HCT116 (cell line): ENCODE results near the gene CHCT1. TPM values are rescaled to one million over a fixed set of nuclear protein-coding genes. Genes with fewer than 3 reads are reported as not detected.

Experiments used
- ATAC-seq: fragments of 200-7000 bp; cut with Tn5 transposase; 2 replicates; pipeline ENCODE4 v1.9.1; 2020; ENCODE audit warnings: mild to moderate bottlenecking, moderate library complexity
- BruUV-seq: library from RNA; stranded (reverse); fragments of 400-500 nt; replicated peaks from 2 replicates; lab custom pipeline; 2021; lab: Mats Ljungman, UMichigan
- CTCF ChIA-PET: fragments of 300-600 bp; sonication (Branson Sonifier 250); formaldehyde crosslinking; loops from one replicate; lab custom pipeline; 2021; ENCODE audit warnings: antibody characterized with exemption; lab: Charles Lee
- POLR2A ChIA-PET: fragments of 300-600, 350-600 bp; sonication (Branson Sonifier 250); formaldehyde crosslinking; loops from one replicate; lab custom pipeline; 2021; ENCODE audit warnings: antibody characterized with exemption; lab: Charles Lee
- RAD21 ChIA-PET, 2 experiments: fragments of 300-600 bp; sonication (Branson Sonifier 250); formaldehyde crosslinking; loops; one replicate each; lab custom pipeline; 2023; ENCODE audit warnings: low total read pairs in 2 of 2; ENCODE audit not compliant: uncharacterized antibody in 2 of 2, unreplicated experiment in 2 of 2, low non-redundant PET in 1 of 2; lab: Charles Lee
- DNase-seq: peaks from one replicate; pipeline ENCODE4 v3.0.0-alpha.2; 2010; ENCODE audit warnings: low read depth, low spot score
- H2AFZ ChIP-seq: fragments of 200-600 bp; shearing (Covaris generic), sonication (generic); 2 replicates; pipeline ENCODE4 v1.6.1; 2017; ENCODE audit warnings: low read depth, mixed run types, mixed read lengths, antibody characterized with exemption, low read length; ENCODE audit not compliant: poor library complexity, severe bottlenecking
- H3K27ac ChIP-seq: 2 replicates; pipeline ENCODE4 v1.5.1; 2012; ENCODE audit warnings: low read depth, low read length
- H3K27me3 ChIP-seq: fragments of 200-600 bp; sonication (generic); 2 replicates; pipeline ENCODE4 v1.6.1; 2016; ENCODE audit warnings: mixed run types, low read length, mixed read lengths; ENCODE audit not compliant: insufficient read depth
- H3K36me3 ChIP-seq, 2 experiments: fragments of 200-500 bp in 1 of 2; fragments of 200-600 bp in 1 of 2; sonication (Bioruptor generic) in 1 of 2; sonication (generic) in 1 of 2; 2 replicates each; pipeline versions ENCODE4 v1.5.1 to v1.6.1; 2014 to 2016; ENCODE audit warnings: low read length in 2 of 2, inconsistent platforms in 1 of 2, mixed read lengths in 1 of 2, mixed run types in 1 of 2; ENCODE audit not compliant: insufficient read depth in 2 of 2, control insufficient read depth in 1 of 2
- H3K4me1 ChIP-seq, 2 experiments: fragments of 200-600 bp in 1 of 2; sonication (generic) in 1 of 2; 2 replicates each; pipeline versions ENCODE4 v1.5.1 to v1.6.1; 2012 to 2017; ENCODE audit warnings: low read length in 2 of 2, inconsistent platforms in 1 of 2, mild to moderate bottlenecking in 1 of 2, mixed read lengths in 1 of 2, mixed run types in 1 of 2, moderate library complexity in 1 of 2; ENCODE audit not compliant: insufficient read depth in 2 of 2, control insufficient read depth in 1 of 2
- H3K4me2 ChIP-seq: fragments of 200-600 bp; sonication (generic); 2 replicates; pipeline ENCODE4 v1.6.1; 2017; ENCODE audit warnings: mixed run types, low read length, mixed read lengths
- H3K4me3 ChIP-seq, 2 experiments: fragments of 200-600 bp in 1 of 2; sonication (generic) in 1 of 2; replicated peaks in 1 of 2; 2 replicates each; pipeline ENCODE4 v1.5.1; 2011 to 2016; ENCODE audit warnings: low read length in 2 of 2, control low read depth in 1 of 2, low read depth in 1 of 2, mild to moderate bottlenecking in 1 of 2, mixed read lengths in 1 of 2, mixed run types in 1 of 2
- H3K79me2 ChIP-seq: fragments of 200-600 bp; sonication (generic); 2 replicates; pipeline ENCODE4 v1.6.1; 2017; ENCODE audit warnings: mild to moderate bottlenecking, mixed run types, low read length, moderate library complexity, mixed read lengths; ENCODE audit not compliant: insufficient read depth
- H3K9ac ChIP-seq: fragments of 200-600 bp; sonication (generic); 2 replicates; pipeline ENCODE4 v1.6.1; 2016; ENCODE audit warnings: low read length, mixed read lengths
- H3K9me2 ChIP-seq: fragments of 200-600 bp; sonication (generic), shearing (Covaris generic); 2 replicates; pipeline ENCODE4 v1.6.1; 2017; ENCODE audit warnings: mixed run types, mild to moderate bottlenecking, moderate library complexity; ENCODE audit not compliant: insufficient read depth
- H3K9me3 ChIP-seq, 2 experiments: fragments of 200-500 bp in 1 of 2; fragments of 200-600 bp in 1 of 2; sonication (Bioruptor generic) in 1 of 2; sonication (generic) in 1 of 2; 2 replicates each; pipeline ENCODE4 v1.6.1; 2014 to 2017; ENCODE audit warnings: low read length in 2 of 2, mixed read lengths in 2 of 2, inconsistent platforms in 1 of 2, low read depth in 1 of 2, mild to moderate bottlenecking in 1 of 2, mixed run types in 1 of 2, moderate library complexity in 1 of 2; ENCODE audit not compliant: control insufficient read depth in 1 of 2, insufficient read depth in 1 of 2
- H4K20me1 ChIP-seq: fragments of 200-600 bp; sonication (generic), shearing (Covaris generic); 2 replicates; pipeline ENCODE4 v1.6.1; 2017; ENCODE audit warnings: mixed run types, mild to moderate bottlenecking, moderate library complexity; ENCODE audit not compliant: insufficient read depth
- CBX3 ChIP-seq: IDR thresholded peaks from 2 replicates; pipeline ENCODE4 v1.6.1; 2012; ENCODE audit warnings: low read depth
- CEBPB ChIP-seq: IDR thresholded peaks from 2 replicates; pipeline ENCODE4 v1.6.1; 2012; ENCODE audit warnings: low read depth
- CTCF ChIP-seq, 3 experiments: fragments of 200-600 bp in 1 of 3; sonication (generic) in 1 of 3; IDR thresholded peaks in 2 of 3; conservative IDR thresholded peaks in 1 of 3; 2 replicates each; pipeline ENCODE4 v1.5.1; 2012 to 2017; ENCODE audit warnings: low read depth in 2 of 3, low read length in 2 of 3, antibody characterized with exemption in 1 of 3, borderline replicate concordance in 1 of 3, control low read depth in 1 of 3, mild to moderate bottlenecking in 1 of 3, mixed read lengths in 1 of 3, mixed run types in 1 of 3, moderate library complexity in 1 of 3; ENCODE audit not compliant: insufficient read depth in 1 of 3
- EGR1 ChIP-seq: IDR thresholded peaks from 2 replicates; pipeline ENCODE4 v1.6.1; 2012; ENCODE audit warnings: low read depth
- ELF1 ChIP-seq: IDR thresholded peaks from 2 replicates; pipeline ENCODE4 v1.6.1; 2012; ENCODE audit warnings: low read depth, borderline replicate concordance
- EZH2 ChIP-seq: fragments of 200-600 bp; sonication (generic); IDR thresholded peaks from 2 replicates; pipeline ENCODE4 v1.6.1; 2017; ENCODE audit warnings: antibody characterized with exemption, mixed run types
- FOSL1 ChIP-seq: IDR thresholded peaks from 2 replicates; pipeline ENCODE4 v1.6.1; 2012; ENCODE audit warnings: low read depth
- JUND ChIP-seq: IDR thresholded peaks from 2 replicates; pipeline ENCODE4 v1.6.1; 2012
- MAX ChIP-seq: IDR thresholded peaks from 2 replicates; pipeline ENCODE4 v1.6.1; 2012
- POLR2A ChIP-seq: IDR thresholded peaks from 2 replicates; pipeline ENCODE4 v1.7.0; 2011; ENCODE audit warnings: borderline replicate concordance; ENCODE audit not compliant: insufficient read depth, insufficient read length; ENCODE audit errors: extremely low read depth
- POLR2AphosphoS5 ChIP-seq: IDR thresholded peaks from 2 replicates; pipeline ENCODE4 v1.6.1; 2011; ENCODE audit warnings: mild to moderate bottlenecking, low read depth, low read length, moderate library complexity
- RAD21 ChIP-seq: IDR thresholded peaks from 2 replicates; pipeline ENCODE4 v1.6.1; 2012; ENCODE audit warnings: low read depth, mild to moderate bottlenecking
- SIN3A ChIP-seq: IDR thresholded peaks from 2 replicates; pipeline ENCODE4 v1.6.1; 2012; ENCODE audit warnings: low read depth
- SP1 ChIP-seq: IDR thresholded peaks from 2 replicates; pipeline ENCODE4 v1.6.1; 2012; ENCODE audit warnings: low read depth
- SRF ChIP-seq: IDR thresholded peaks from 2 replicates; pipeline ENCODE4 v1.6.1; 2012; ENCODE audit warnings: low read depth
- TCF7L2 ChIP-seq: IDR thresholded peaks from 2 replicates; pipeline ENCODE4 v1.7.0; 2011; ENCODE audit warnings: borderline replicate concordance, inconsistent platforms; ENCODE audit not compliant: insufficient read depth, insufficient read length; ENCODE audit errors: extremely low read depth
- YY1 ChIP-seq: IDR thresholded peaks from 2 replicates; pipeline ENCODE4 v1.6.1; 2011; ENCODE audit warnings: low read length, low read depth, moderate library complexity, mild to moderate bottlenecking; ENCODE audit not compliant: insufficient replicate concordance; ENCODE audit errors: extremely low read depth
- ZFX ChIP-seq: fragments of 450-650 bp; IDR thresholded peaks from 2 replicates; pipeline ENCODE4 v1.6.1; 2017
- ZNF274 ChIP-seq: fragments of 200-500 bp; sonication (Bioruptor generic); IDR thresholded peaks from 2 replicates; pipeline ENCODE4 v1.6.1; 2014; ENCODE audit warnings: mild to moderate bottlenecking, low read depth, low read length, inconsistent platforms
- intact Hi-C: fragments of 100-400 bp; cut with micrococcal nuclease; formaldehyde crosslinking; loops from 2 replicates; pipeline ENCODE4 v1.10.0; 2022
- total RNA-seq: library from RNA; stranded (reverse); gene quantifications from one replicate; pipeline ENCODE4 v1.2.1, GENCODE V29; 2021; ENCODE audit not compliant: unreplicated experiment

Gene CHCT1
- total RNA-seq, 1 experiment from 2014 or later, result not detected

- POLR2A ChIA-PET, result no interaction called here
- no peak overlapping the region for H3K9ac ChIP-seq
- peaks cover 12% of the 10 kb centered on the region for H3K79me2 ChIP-seq
- no peak overlapping the region for H3K4me2 ChIP-seq
- peaks cover 12 to 28% of the 10 kb centered on the region in 2 experiments for H3K4me1 ChIP-seq
- H4K20me1 ChIP-seq, result no peaks in the 10 kb centered on the region
- H3K9me2 ChIP-seq, result no peaks in the 10 kb centered on the region
- H3K27ac ChIP-seq, result no peak overlapping the region
- no peak overlapping the region for H3K4me3 ChIP-seq
- no peaks in the 10 kb centered on the region for H3K9me3 ChIP-seq
- H2AFZ ChIP-seq, result no peak overlapping the region
- ATAC-seq (no peak), DNase-seq (no peak)
- RAD21 ChIA-PET, result no interaction called here
- CTCF ChIA-PET, result no interaction called here
- BruUV-seq, result no TSS peak
- TF ChIP-seq CEBPB (no peak), MAX (no peak), SP1 (no peak), YY1 (no peak), POLR2AphosphoS5 (no peak), RAD21 (no peak), CBX3 (no peak), ZFX (no peak), FOSL1 (no peak), EZH2 (no peak), TCF7L2 (no peak), ZNF274 (no peak), EGR1 (no peak)
- intact Hi-C loops, result no loop called here
- H3K36me3 ChIP-seq, result no peaks in the 10 kb centered on the region
- no peaks in the 10 kb centered on the region for H3K27me3 ChIP-seq
These were observed 26.7 kb upstream of the CHCT1 start for GRCh38 chr17:60395508-60396065.

- Histone ChIP-seq H3K9ac (no peak overlapping the region), H3K9me3 (no peaks in the 10 kb centered on the region), H3K4me3 (no peak overlapping the region), H4K20me1 (no peaks in the 10 kb centered on the region), H3K27me3 (no peaks in the 10 kb centered on the region), H3K4me1 (peaks cover 9 to 20% of the 10 kb centered on the region in 2 experiments), H3K79me2 (peaks cover 4% of the 10 kb centered on the region), H3K4me2 (no peak overlapping the region), H3K27ac (no peak overlapping the region), H3K36me3 (no peaks in the 10 kb centered on the region), H3K9me2 (no peaks in the 10 kb centered on the region), H2AFZ (no peak overlapping the region)
- ATAC-seq, result no peak
- CTCF ChIA-PET, result no interaction called here
- no peak for TF ChIP-seq CBX3
- no peak for TF ChIP-seq POLR2AphosphoS5
- no peak for TF ChIP-seq SP1
- TF ChIP-seq RAD21, result no peak
- no peak for TF ChIP-seq CTCF (IDR thresholded peaks at IDR 0.05 in 2 of 3, conservative IDR thresholded peaks at IDR 0.05 in 1 of 3; ENCODE audit: borderline replicate concordance in 1 of 3, insufficient read depth in 1 of 3, low read depth in 2 of 3, low read length in 2 of 3)
- TF ChIP-seq TCF7L2, result no peak
- TF ChIP-seq JUND, result no peak
- TF ChIP-seq ELF1, result no peak
- no peak for TF ChIP-seq ZNF274
- no peak for TF ChIP-seq FOSL1
- TF ChIP-seq SIN3A, result no peak
- TF ChIP-seq SRF, result no peak
- no peak for TF ChIP-seq POLR2A
- no peak for TF ChIP-seq EZH2
- POLR2A ChIA-PET, result no interaction called here
- intact Hi-C loops, result no loop called here
- RAD21 ChIA-PET, result no interaction called here
- DNase-seq, result no peak
- no TSS peak for BruUV-seq
These were observed 25.9 kb upstream of the CHCT1 start for GRCh38 chr17:60396412-60396811.
